Mammary epithelial cell (primary cell): Measurements from ENCODE around the gene GGA3.

ENCODE experiments used
- CTCF ChIP-seq, 2 donors: IDR thresholded peaks in 1 of 2; conservative IDR thresholded peaks in 1 of 2; 2 replicates each; pipeline ENCODE4 v1.5.1; 2011 to 2012; ENCODE audit warnings: inconsistent platforms in 2 of 2, low read length in 2 of 2, mild to moderate bottlenecking in 2 of 2, control low read depth in 1 of 2, low read depth in 1 of 2; ENCODE audit not compliant: insufficient read depth in 1 of 2; ENCODE audit errors: extremely low read depth in 1 of 2
- EZH2 ChIP-seq: IDR thresholded peaks from 2 replicates; pipeline ENCODE4 v1.6.1; 2012; ENCODE audit warnings: low read length, inconsistent platforms, borderline replicate concordance

DNA sequence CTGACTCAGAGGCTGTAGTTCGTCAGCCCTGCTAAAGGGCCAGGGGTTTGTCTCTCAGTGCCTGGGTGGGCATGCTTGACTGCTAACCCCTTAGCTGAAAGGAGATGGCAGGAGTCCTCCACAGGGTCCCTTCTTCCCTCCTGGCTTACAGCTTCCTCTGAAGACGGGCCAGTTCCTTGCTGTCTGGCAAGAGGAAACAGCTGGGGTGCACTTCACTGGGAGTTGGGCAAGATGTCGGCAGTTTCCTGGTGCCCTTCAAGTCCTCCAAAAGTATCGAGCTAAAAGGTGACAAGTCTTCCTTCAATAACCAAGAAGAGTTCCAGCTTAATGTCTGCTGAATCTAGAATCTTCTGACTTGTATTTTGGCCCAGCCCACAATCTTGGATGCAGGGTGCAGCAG, 32.6 kb downstream of the GGA3 start:
- TF ChIP-seq CTCF (conservative IDR thresholded peaks at IDR 0.05 in 1 of 2, IDR thresholded peaks at IDR 0.05 in 1 of 2; ENCODE audit: extremely low read depth in 1 of 2, insufficient read depth in 1 of 2, low read depth in 1 of 2, low read length in 2 of 2) = no peak
- TF ChIP-seq EZH2 = no peak
